ENCODE results near the gene KCTD3. TPM values are rescaled to one million over a fixed set of nuclear protein-coding genes. Genes with fewer than 3 reads are reported as not detected.

The KCTD3 gene
- total RNA-seq, 6 donors from 2014 or later: 17.9 to 55.4 (median 29.2) TPM

DNA sequence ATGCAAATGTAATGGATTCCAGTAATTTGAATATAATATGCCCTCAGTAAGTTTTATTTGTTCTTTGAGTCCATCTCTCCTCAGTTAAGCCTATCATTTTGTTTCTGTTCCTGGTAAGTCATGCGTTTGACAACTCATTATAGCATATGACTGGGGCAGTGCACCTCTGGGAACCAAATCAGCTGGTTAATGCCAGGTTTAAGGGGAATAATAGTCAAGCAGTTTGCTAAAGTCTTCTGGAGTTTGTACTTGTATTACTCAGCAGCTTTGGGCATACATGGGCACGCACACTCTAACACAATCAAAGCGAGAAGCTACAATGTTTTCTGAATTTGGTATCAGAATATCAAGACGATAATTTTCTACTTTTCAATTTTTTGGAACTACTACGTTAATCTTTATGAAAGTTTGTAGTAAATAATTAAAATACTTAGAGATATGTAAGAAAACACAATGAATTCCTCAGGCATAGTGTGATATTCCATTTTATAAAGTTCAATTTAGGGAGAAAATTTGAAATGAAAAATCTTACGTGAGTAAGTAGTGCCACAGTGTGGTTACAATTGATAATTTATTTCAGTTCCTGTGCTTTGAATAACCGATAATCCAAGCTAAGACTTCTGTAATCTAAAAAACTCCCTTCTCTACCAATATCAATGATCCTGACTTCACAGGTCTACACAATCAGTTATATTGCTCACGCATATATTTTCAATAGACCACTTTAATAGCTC is 43.8 kb upstream of the KCTD3 start:
- 69 to 70% methylated on average over 8 of the region's 8 CpGs for WGBS, 2 donors
- no peaks in the 10 kb centered on the region for H3K4me1 ChIP-seq

GRCh38 chr1:215523906-215524305 is 43.2 kb upstream of the KCTD3 start:
- H3K4me3 ChIP-seq: no peak overlapping the region
- DNase-seq (no peak), ATAC-seq (ENCODE audit: low FRiP score in 2 of 2) (no peak)
- no peaks in the 10 kb centered on the region for H3K27me3 ChIP-seq
- H3K36me3 ChIP-seq: no peaks in the 10 kb centered on the region
- no peaks in the 10 kb centered on the region for H3K4me1 ChIP-seq
- TF ChIP-seq POLR2A (IDR thresholded peaks at IDR 0.05) (no peak), EP300 (IDR thresholded peaks at IDR 0.05) (no peak), CTCF (IDR thresholded peaks at IDR 0.05) (no peak), POLR2AphosphoS5 (IDR thresholded peaks at IDR 0.05) (no peak)
- 17 to 19% methylated on average over 2 of the region's 2 CpGs for WGBS, 2 donors
- no peaks in the 10 kb centered on the region for H3K9me3 ChIP-seq
- H3K27ac ChIP-seq: no peak overlapping the region

More for the DNA sequence above, 43.8 kb upstream of the KCTD3 start:
- H3K27me3 ChIP-seq: no peaks in the 10 kb centered on the region
- TF ChIP-seq CTCF (IDR thresholded peaks at IDR 0.05) (no peak), EP300 (IDR thresholded peaks at IDR 0.05) (no peak), POLR2AphosphoS5 (IDR thresholded peaks at IDR 0.05) (no peak), POLR2A (IDR thresholded peaks at IDR 0.05) (no peak)
- no peak overlapping the region for H3K27ac ChIP-seq
- ATAC-seq (ENCODE audit: low FRiP score in 2 of 2) (no peak), DNase-seq (no peak)
- no peaks in the 10 kb centered on the region for H3K36me3 ChIP-seq
- no peak overlapping the region for H3K4me3 ChIP-seq
- no peaks in the 10 kb centered on the region for H3K9me3 ChIP-seq

- TF ChIP-seq CTCF (IDR thresholded peaks at IDR 0.05) (peak; percentile 51 to 73 (median 66)), POLR2AphosphoS5 (IDR thresholded peaks at IDR 0.05) (no peak)
- Histone ChIP-seq H3K27me3 (no peaks in the 10 kb centered on the region), H3K4me1 (no peaks in the 10 kb centered on the region), H3K36me3 (no peaks in the 10 kb centered on the region), H3K27ac (no peak overlapping the region), H3K4me3 (no peak overlapping the region), H3K9me3 (no peaks in the 10 kb centered on the region)
- 34 to 37% methylated on average over 7 of the region's 7 CpGs for WGBS, 2 donors
- DNase-seq: no peak
- peak in 1 of 2 donors; percentile 57 for ATAC-seq (ENCODE audit: low FRiP score in 2 of 2)
Observed at GRCh38 chr1:215526147-215526845, 40.8 kb upstream of the KCTD3 start.

DNA sequence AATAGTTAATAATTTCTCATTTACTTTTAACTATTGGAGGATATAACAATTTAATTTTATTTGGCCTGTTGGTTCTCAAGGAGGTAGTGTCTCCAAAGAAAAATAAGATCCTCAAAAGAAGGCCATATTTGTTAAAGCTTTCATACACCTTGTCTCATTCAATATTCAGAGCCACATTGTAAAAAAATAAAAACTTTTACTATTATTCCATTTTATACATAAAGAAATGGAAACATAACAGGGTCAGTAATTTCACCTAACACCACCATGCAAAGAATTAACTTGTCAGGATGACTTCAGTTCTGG is 40.3 kb upstream of the KCTD3 start:
- no peaks in the 10 kb centered on the region for H3K36me3 ChIP-seq
- no peak overlapping the region for H3K4me3 ChIP-seq
- no peaks in the 10 kb centered on the region for H3K27me3 ChIP-seq

More for the DNA sequence above, 40.3 kb upstream of the KCTD3 start:
- H3K9me3 ChIP-seq: no peaks in the 10 kb centered on the region
- TF ChIP-seq POLR2A (IDR thresholded peaks at IDR 0.05) (no peak), POLR2AphosphoS5 (IDR thresholded peaks at IDR 0.05) (no peak), CTCF (IDR thresholded peaks at IDR 0.05) (peak in 1 of 6 experiments; percentile 18)
- ATAC-seq (ENCODE audit: low FRiP score in 2 of 2) (no peak), DNase-seq (no peak)
- no peaks in the 10 kb centered on the region for H3K4me1 ChIP-seq
- H3K27ac ChIP-seq: no peak overlapping the region
